Fibroblast of skin of abdomen (primary cell): ENCODE data around the gene GALNT11.

Experiments
- DNase-seq: peaks from one replicate; pipeline ENCODE4 v3.0.0-alpha.2; 2013

The GALNT11 gene

GRCh38 chr7:152158801-152159587 lies 133.5 kb downstream of the GALNT11 start:
- DNase-seq, result no peak

DNA sequence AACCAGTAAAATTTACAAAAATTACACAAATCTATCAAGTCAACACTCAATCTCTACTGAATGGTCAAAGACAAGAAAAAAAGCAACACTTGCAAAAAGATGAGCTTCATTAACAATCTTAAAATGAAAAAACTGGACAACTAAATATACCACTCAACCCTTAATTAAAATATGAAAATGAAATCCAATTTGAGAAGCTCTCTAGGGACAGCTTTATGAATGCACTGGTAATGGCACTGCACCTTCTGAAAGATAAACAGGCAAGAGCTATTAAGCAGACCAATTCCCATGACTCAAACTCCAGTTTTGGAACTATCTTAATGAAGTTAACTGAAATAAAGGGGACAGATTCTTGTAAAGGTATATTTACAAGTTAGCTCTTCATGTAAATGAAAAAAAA lies 135.7 kb downstream of the GALNT11 start:
- DNase-seq, result no peak

DNA sequence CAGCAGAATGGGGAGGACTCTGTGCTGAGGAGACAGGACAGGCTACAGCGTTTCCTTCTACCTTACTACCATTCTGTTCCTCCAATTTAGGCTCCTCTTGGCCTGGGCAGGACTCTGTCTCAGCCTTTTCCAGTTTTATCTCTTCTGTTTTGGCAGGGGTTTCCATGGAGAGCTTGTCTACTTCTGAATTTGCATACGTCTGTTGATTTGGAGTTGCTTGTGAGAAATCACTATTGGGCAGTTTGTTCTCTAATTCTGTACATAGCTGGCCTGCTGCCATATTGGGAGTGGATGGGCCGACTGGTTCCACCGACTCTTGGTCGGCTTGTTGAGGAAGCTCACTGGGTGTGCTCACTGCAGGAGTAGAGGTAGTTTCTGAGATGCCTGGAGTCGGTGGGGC lies 136.8 kb downstream of the GALNT11 start:
- DNase-seq, result no peak
